Measurements from ENCODE around the gene SCYGR2. TPM values are rescaled to one million over a fixed set of nuclear protein-coding genes. Genes with fewer than 3 reads are reported as not detected.

The SCYGR2 gene
- total and polyA plus RNA-seq, 2 donors (not counting 1 experiment from before 2014, with no cell fraction given): not detected

- Histone ChIP-seq H3K9ac (ENCODE audit: low read length) (no peak overlapping the region), H3K27ac (ENCODE audit: low read length in 2 of 2) (no peak overlapping the region), H3K79me2 (ENCODE audit: control insufficient read depth, insufficient read depth, low read length) (no peaks in the 10 kb centered on the region), H3K4me2 (replicated peaks; ENCODE audit: low read depth, low read length, poor library complexity, severe bottlenecking) (no peak overlapping the region), H3K4me3 (ENCODE audit: control extremely low read depth in 1 of 5, extremely low read depth in 1 of 5, insufficient read depth in 1 of 5, low read depth in 2 of 5, low read length in 4 of 5) (no peak overlapping the region), H3K36me3 (replicated peaks in 1 of 2; ENCODE audit: control extremely low read depth in 1 of 2, control insufficient read depth in 1 of 2, extremely low read depth in 1 of 2, insufficient read depth in 2 of 2, low read length in 1 of 2) (no peaks in the 10 kb centered on the region), H3K9me3 (ENCODE audit: control extremely low read depth in 1 of 3, control insufficient read depth in 2 of 3, insufficient read depth in 1 of 3, low read length in 2 of 3) (no peaks in the 10 kb centered on the region), H3K27me3 (replicated peaks in 1 of 4; ENCODE audit: control extremely low read depth in 1 of 4, control insufficient read depth in 3 of 4, insufficient read depth in 4 of 4, low read length in 3 of 4) (peaks cover 0 to 16% (median 0%) of the 10 kb centered on the region in 4 experiments), H3K4me1 (ENCODE audit: control insufficient read depth in 2 of 2, insufficient read depth in 2 of 2, low read length in 2 of 2) (no peaks in the 10 kb centered on the region), H4K20me1 (ENCODE audit: control insufficient read depth, insufficient read depth, low read length, poor library complexity, severe bottlenecking) (no peaks in the 10 kb centered on the region), H2AFZ (ENCODE audit: insufficient read depth, low read depth, low read length, poor library complexity, severe bottlenecking) (no peak overlapping the region)
- ChIA-PET CTCF (no interaction called here), POLR2A (no interaction called here)
- peaks cover 46% of the 10 kb centered on the region for H3K27me3 Mint-ChIP-seq
- ATAC-seq (ENCODE audit: low read depth) (no peak), DNase-seq (no peak)
- 91% methylated on average over 4 of the region's 4 CpGs for WGBS (ENCODE audit: insufficient coverage)
- H3K4me3 Mint-ChIP-seq: no peak overlapping the region
- TF ChIP-seq, protein P1, sequence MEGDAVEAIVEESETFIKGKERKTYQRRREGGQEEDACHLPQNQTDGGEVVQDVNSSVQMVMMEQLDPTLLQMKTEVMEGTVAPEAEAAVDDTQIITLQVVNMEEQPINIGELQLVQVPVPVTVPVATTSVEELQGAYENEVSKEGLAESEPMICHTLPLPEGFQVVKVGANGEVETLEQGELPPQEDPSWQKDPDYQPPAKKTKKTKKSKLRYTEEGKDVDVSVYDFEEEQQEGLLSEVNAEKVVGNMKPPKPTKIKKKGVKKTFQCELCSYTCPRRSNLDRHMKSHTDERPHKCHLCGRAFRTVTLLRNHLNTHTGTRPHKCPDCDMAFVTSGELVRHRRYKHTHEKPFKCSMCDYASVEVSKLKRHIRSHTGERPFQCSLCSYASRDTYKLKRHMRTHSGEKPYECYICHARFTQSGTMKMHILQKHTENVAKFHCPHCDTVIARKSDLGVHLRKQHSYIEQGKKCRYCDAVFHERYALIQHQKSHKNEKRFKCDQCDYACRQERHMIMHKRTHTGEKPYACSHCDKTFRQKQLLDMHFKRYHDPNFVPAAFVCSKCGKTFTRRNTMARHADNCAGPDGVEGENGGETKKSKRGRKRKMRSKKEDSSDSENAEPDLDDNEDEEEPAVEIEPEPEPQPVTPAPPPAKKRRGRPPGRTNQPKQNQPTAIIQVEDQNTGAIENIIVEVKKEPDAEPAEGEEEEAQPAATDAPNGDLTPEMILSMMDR (IDR thresholded peaks at IDR 0.05): no peak
- no peaks in the 10 kb centered on the region for H3K4me1 Mint-ChIP-seq
- H3K9me3 Mint-ChIP-seq (ENCODE audit: insufficient read depth): no peaks in the 10 kb centered on the region
- H3K27ac Mint-ChIP-seq: no peak overlapping the region
- intact Hi-C loops (cut with micrococcal nuclease): no loop called here
Measured at GRCh38 chr2:227597998-227598397, 695 bp upstream of the SCYGR2 start.

GRCh38 chr2:227602358-227602757 is 3.7 kb downstream of the SCYGR2 start:
- peaks cover 30% of the 10 kb centered on the region for H3K27me3 Mint-ChIP-seq
- DNase-seq (no peak), ATAC-seq (ENCODE audit: low read depth) (no peak)
- no peaks in the 10 kb centered on the region for H3K9me3 Mint-ChIP-seq (ENCODE audit: insufficient read depth)
- Histone ChIP-seq H3K36me3 (replicated peaks in 1 of 2; ENCODE audit: control extremely low read depth in 1 of 2, control insufficient read depth in 1 of 2, extremely low read depth in 1 of 2, insufficient read depth in 2 of 2, low read length in 1 of 2) (no peaks in the 10 kb centered on the region), H3K4me2 (replicated peaks; ENCODE audit: low read depth, low read length, poor library complexity, severe bottlenecking) (no peak overlapping the region), H3K27me3 (replicated peaks in 1 of 4; ENCODE audit: control extremely low read depth in 1 of 4, control insufficient read depth in 3 of 4, insufficient read depth in 4 of 4, low read length in 3 of 4) (peaks cover 0 to 5% (median 0%) of the 10 kb centered on the region in 4 experiments), H3K27ac (ENCODE audit: low read length in 2 of 2) (no peak overlapping the region), H3K4me3 (ENCODE audit: control extremely low read depth in 1 of 5, extremely low read depth in 1 of 5, insufficient read depth in 1 of 5, low read depth in 2 of 5, low read length in 4 of 5) (no peak overlapping the region), H3K9me3 (ENCODE audit: control extremely low read depth in 1 of 3, control insufficient read depth in 2 of 3, insufficient read depth in 1 of 3, low read length in 2 of 3) (no peaks in the 10 kb centered on the region), H3K4me1 (ENCODE audit: control insufficient read depth in 2 of 2, insufficient read depth in 2 of 2, low read length in 2 of 2) (no peaks in the 10 kb centered on the region), H3K9ac (ENCODE audit: low read length) (no peak overlapping the region), H4K20me1 (ENCODE audit: control insufficient read depth, insufficient read depth, low read length, poor library complexity, severe bottlenecking) (no peaks in the 10 kb centered on the region), H3K79me2 (ENCODE audit: control insufficient read depth, insufficient read depth, low read length) (no peaks in the 10 kb centered on the region), H2AFZ (ENCODE audit: insufficient read depth, low read depth, low read length, poor library complexity, severe bottlenecking) (no peak overlapping the region)
- no CpG with 5 or more reads among the region's 3 CpGs for WGBS (ENCODE audit: insufficient coverage)
- H3K4me3 Mint-ChIP-seq: no peak overlapping the region
- CTCF ChIA-PET: no interaction called here
- TF ChIP-seq, protein P1 (IDR thresholded peaks at IDR 0.05): no peak
- TF ChIP-seq EZH2 (IDR thresholded peaks at IDR 0.05; ENCODE audit: borderline replicate concordance, insufficient read depth, low read depth, low read length, poor library complexity, severe bottlenecking): no peak
- H3K4me1 Mint-ChIP-seq: no peaks in the 10 kb centered on the region
- intact Hi-C loops (cut with micrococcal nuclease): no loop called here
- H3K27ac Mint-ChIP-seq: no peak overlapping the region
- POLR2A ChIA-PET: no interaction called here

Measured in B cell (primary cell).